H9 (cell line): Measurements from ENCODE around the gene PPP1R1B. TPM values are rescaled to one million over a fixed set of nuclear protein-coding genes. Genes with fewer than 3 reads are reported as not detected.

Experiments used
- DNase-seq: peaks from one replicate; pipeline ENCODE4 v3.0.0-alpha.2; 2017
- H2AFZ ChIP-seq: one replicate; pipeline ENCODE4 v1.6.1; 2013; ENCODE audit warnings: mild to moderate bottlenecking, low read length, control low read depth, moderate library complexity
- H2AK5ac ChIP-seq: 2 replicates; pipeline ENCODE4 v1.6.1; 2013; ENCODE audit warnings: low read length, control low read depth, mixed read lengths; ENCODE audit not compliant: insufficient read length
- H2BK120ac ChIP-seq: one replicate; pipeline ENCODE4 v1.6.1; 2013; ENCODE audit warnings: low read depth, mild to moderate bottlenecking, low read length, control low read depth, inconsistent platforms; ENCODE audit not compliant: poor library complexity, severe bottlenecking
- H2BK12ac ChIP-seq: 2 replicates; pipeline ENCODE4 v1.6.1; 2013; ENCODE audit warnings: low read length, control low read depth, mixed read lengths, low read depth; ENCODE audit not compliant: insufficient read length
- H2BK15ac ChIP-seq: 2 replicates; pipeline ENCODE4 v1.6.1; 2013; ENCODE audit warnings: low read depth, low read length, control low read depth
- H2BK20ac ChIP-seq: one replicate; pipeline ENCODE4 v1.6.1; 2013; ENCODE audit warnings: low read depth, mild to moderate bottlenecking, low read length, control low read depth, inconsistent platforms; ENCODE audit not compliant: poor library complexity, severe bottlenecking
- H2BK5ac ChIP-seq: 2 replicates; pipeline ENCODE4 v1.6.1; 2013; ENCODE audit warnings: low read length, control low read depth, mixed read lengths; ENCODE audit not compliant: insufficient read length
- H3K14ac ChIP-seq: 2 replicates; pipeline ENCODE4 v1.6.1; 2013; ENCODE audit warnings: low read length, control low read depth; ENCODE audit not compliant: insufficient read depth
- H3K18ac ChIP-seq: 2 replicates; pipeline ENCODE4 v1.6.1; 2013; ENCODE audit warnings: low read depth, mild to moderate bottlenecking, mixed read lengths, low read length, control low read depth; ENCODE audit not compliant: insufficient read length
- H3K23ac ChIP-seq: 2 replicates; pipeline ENCODE4 v1.6.1; 2013; ENCODE audit warnings: low read length, control low read depth, mixed read lengths, low read depth; ENCODE audit not compliant: insufficient read length
- H3K23me2 ChIP-seq: 2 replicates; pipeline ENCODE4 v1.6.1; 2013; ENCODE audit warnings: low read depth, mild to moderate bottlenecking, mixed read lengths, low read length, control low read depth; ENCODE audit not compliant: insufficient read length, poor library complexity, severe bottlenecking
- H3K27ac ChIP-seq: 2 replicates; pipeline ENCODE4 v1.5.1; 2013; ENCODE audit warnings: low read length, control low read depth, mixed read lengths, low read depth; ENCODE audit not compliant: insufficient read length
- H3K27me3 ChIP-seq: 2 replicates; pipeline ENCODE4 v1.6.1; 2013; ENCODE audit warnings: low read length, control low read depth, inconsistent platforms; ENCODE audit not compliant: insufficient read depth
- H3K4ac ChIP-seq: 2 replicates; pipeline ENCODE4 v1.6.1; 2013; ENCODE audit warnings: low read depth, mild to moderate bottlenecking, control low read depth, inconsistent platforms, low read length, moderate library complexity
- H3K4me1 ChIP-seq: 2 replicates; pipeline ENCODE4 v1.6.1; 2013; ENCODE audit warnings: low read length, control low read depth, inconsistent platforms; ENCODE audit not compliant: insufficient read depth
- H3K4me2 ChIP-seq: 2 replicates; pipeline ENCODE4 v1.6.1; 2013; ENCODE audit warnings: low read length, control low read depth, mixed read lengths; ENCODE audit not compliant: insufficient read length, insufficient read depth
- H3K56ac ChIP-seq: 2 replicates; pipeline ENCODE4 v1.6.1; 2013; ENCODE audit warnings: low read depth, mild to moderate bottlenecking, mixed read lengths, low read length, control low read depth; ENCODE audit not compliant: insufficient read length
- H3K79me1 ChIP-seq: 2 replicates; pipeline ENCODE4 v1.6.1; 2013; ENCODE audit warnings: low read depth, mild to moderate bottlenecking, moderate library complexity, low read length, control low read depth, inconsistent platforms; ENCODE audit not compliant: insufficient read depth, poor library complexity, severe bottlenecking
- H3K79me2 ChIP-seq: 2 replicates; pipeline ENCODE4 v1.6.1; 2013; ENCODE audit warnings: low read length, control low read depth, inconsistent platforms; ENCODE audit not compliant: insufficient read depth
- H3K9ac ChIP-seq: 2 replicates; pipeline ENCODE4 v1.6.1; 2013; ENCODE audit warnings: low read length, control low read depth, mixed read lengths; ENCODE audit not compliant: insufficient read length; ENCODE audit errors: extremely low read depth
- H3K9me3 ChIP-seq: one replicate; pipeline ENCODE4 v1.6.1; 2013; ENCODE audit warnings: low read depth, low read length, inconsistent platforms; ENCODE audit not compliant: control insufficient read depth
- H3T11ph ChIP-seq: one replicate; pipeline ENCODE4 v1.6.1; 2013; ENCODE audit warnings: mild to moderate bottlenecking, low read length, control low read depth, inconsistent platforms
- H4K20me1 ChIP-seq: one replicate; pipeline ENCODE4 v1.6.1; 2013; ENCODE audit not compliant: control insufficient read depth, insufficient read length, insufficient read depth
- H4K5ac ChIP-seq: 2 replicates; pipeline ENCODE4 v1.6.1; 2013; ENCODE audit warnings: low read depth, mild to moderate bottlenecking, mixed read lengths, low read length, control low read depth; ENCODE audit not compliant: insufficient read length
- H4K8ac ChIP-seq: replicated peaks from 2 replicates; pipeline ENCODE4 v1.6.1; 2013; ENCODE audit warnings: low read length, control low read depth, mixed read lengths, low read depth; ENCODE audit not compliant: insufficient read length
- H4K91ac ChIP-seq: 2 replicates; pipeline ENCODE4 v1.6.1; 2013; ENCODE audit warnings: low read depth, mild to moderate bottlenecking, moderate library complexity, mixed read lengths, low read length, control low read depth; ENCODE audit not compliant: insufficient read length
- H3K27ac Mint-ChIP-seq, 3 experiments: 2 replicates in 2 of 3; 3 replicates in 1 of 3; pipeline ENCODE4 v1.8.0; 2020 to 2021; ENCODE audit warnings: mixed read lengths in 3 of 3, mild to moderate bottlenecking in 1 of 3, moderate library complexity in 1 of 3
- H3K27me3 Mint-ChIP-seq: 2 replicates; pipeline ENCODE4 v1.8.0; 2021; ENCODE audit warnings: low read depth, mild to moderate bottlenecking, moderate library complexity, mixed read lengths
- H3K36me3 Mint-ChIP-seq, 3 experiments: 2 replicates in 2 of 3; 3 replicates in 1 of 3; pipeline ENCODE4 v1.8.0; 2020 to 2021; ENCODE audit warnings: low read depth in 3 of 3, mixed read lengths in 3 of 3; ENCODE audit not compliant: insufficient read depth in 1 of 3
- H3K4me1 Mint-ChIP-seq, 2 experiments: 2 replicates each; pipeline ENCODE4 v1.8.0; 2020; ENCODE audit warnings: mixed read lengths in 2 of 2
- H3K4me3 Mint-ChIP-seq, 2 experiments: 2 replicates in 1 of 2; 3 replicates in 1 of 2; pipeline ENCODE4 v1.8.0; 2020 to 2021; ENCODE audit warnings: mild to moderate bottlenecking in 2 of 2, mixed read lengths in 2 of 2, moderate library complexity in 1 of 2
- H3K9me3 Mint-ChIP-seq, 2 experiments: 2 replicates in 1 of 2; 3 replicates in 1 of 2; pipeline ENCODE4 v1.8.0; 2020; ENCODE audit warnings: mild to moderate bottlenecking in 2 of 2, mixed read lengths in 2 of 2, moderate library complexity in 1 of 2
- WGBS: extraction: QIAGEN DNeasy Blood & Tissue Kit; methylation state at CpG from one replicate; pipeline ENCODE4 v1.1.7; 2013; ENCODE audit warnings: missing lambda C conversion rate, low lambda C conversion rate, mixed read lengths; ENCODE audit not compliant: insufficient read length; ENCODE audit errors: extremely low coverage; 5-methylcytosine and 5-hydroxymethylcytosine counted together
- total RNA-seq: library from RNA; stranded (reverse); gene quantifications from 2 replicates; pipeline ENCODE4 v1.2.1, GENCODE V29; 2021
- TF ChIP-seq, protein P1 (sequence below): fragments of 200-600 bp; sonication (generic); conservative IDR thresholded peaks from 3 replicates; pipeline ENCODE4 v1.8.0; 2021; ENCODE audit warnings: antibody characterized with exemption, mild to moderate bottlenecking

PPP1R1B gene
- total RNA-seq, 1 experiment from 2014 or later, result 15.5 TPM

DNA sequence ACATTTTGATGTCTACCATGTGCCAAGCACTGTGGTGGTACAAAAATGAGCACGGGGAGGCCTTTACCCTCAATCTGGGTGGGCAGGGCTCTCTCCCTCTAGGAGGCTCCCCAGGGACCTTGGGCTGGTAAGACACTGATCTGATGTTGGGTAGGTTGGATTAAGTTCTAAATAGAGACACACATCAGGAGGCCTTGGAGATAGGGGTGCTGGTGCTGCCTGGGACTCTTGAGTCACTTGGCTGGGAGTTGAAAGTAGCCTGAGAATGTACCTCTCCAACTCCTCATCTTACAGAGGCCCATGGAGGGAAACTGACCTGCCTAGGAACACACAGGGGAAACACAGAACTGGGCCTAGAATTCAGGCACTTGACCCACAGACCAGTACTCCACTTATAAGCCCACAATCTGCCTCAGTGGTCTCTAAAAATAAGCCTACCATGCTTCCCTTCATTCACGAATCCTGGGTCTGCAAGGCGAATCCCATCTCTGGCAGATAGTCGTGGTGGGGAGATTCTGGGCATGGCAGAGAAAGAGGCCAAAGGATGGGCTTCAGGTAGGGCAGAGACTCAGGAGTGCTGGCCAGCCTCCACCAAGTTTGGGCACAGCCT lies 17.2 kb upstream of the PPP1R1B start:
- Histone ChIP-seq H3K4ac (no peak overlapping the region), H3K4me2 (no peak overlapping the region), H3K79me1 (no peaks in the 10 kb centered on the region), H3K79me2 (no peaks in the 10 kb centered on the region), H4K5ac (no peak overlapping the region), H2BK5ac (no peak overlapping the region), H3K23me2 (peaks cover 15% of the 10 kb centered on the region), H4K20me1 (no peaks in the 10 kb centered on the region), H4K91ac (no peak overlapping the region), H3T11ph (no peak overlapping the region), H3K27ac (no peak overlapping the region), H2AFZ (no peak overlapping the region), H2AK5ac (no peak overlapping the region), H3K18ac (no peak overlapping the region), H3K9ac (no peak overlapping the region), H3K4me1 (no peaks in the 10 kb centered on the region; the same call in 1 of the 2 replicates), H2BK20ac (no peak overlapping the region), H3K23ac (no peak overlapping the region), H2BK120ac (no peak overlapping the region), H2BK12ac (no peak overlapping the region), H3K9me3 (no peaks in the 10 kb centered on the region), H2BK15ac (no peak overlapping the region), H3K56ac (no peak overlapping the region), H3K14ac (no peak overlapping the region), H3K27me3 (peaks cover 52% of the 10 kb centered on the region), H4K8ac (no peak overlapping the region)
- Mint-ChIP-seq H3K9me3 (no peaks in the 10 kb centered on the region), H3K4me1 (peaks cover 12 to 31% of the 10 kb centered on the region in 2 experiments), H3K27ac (peak overlapping the region in 1 of 3 experiments; percentile 40; a peak in 1 of 7 replicates), H3K4me3 (no peak overlapping the region; a peak in 1 of 5 replicates), H3K36me3 (no peaks in the 10 kb centered on the region), H3K27me3 (peaks cover 99% of the 10 kb centered on the region)
- TF ChIP-seq, protein P1, sequence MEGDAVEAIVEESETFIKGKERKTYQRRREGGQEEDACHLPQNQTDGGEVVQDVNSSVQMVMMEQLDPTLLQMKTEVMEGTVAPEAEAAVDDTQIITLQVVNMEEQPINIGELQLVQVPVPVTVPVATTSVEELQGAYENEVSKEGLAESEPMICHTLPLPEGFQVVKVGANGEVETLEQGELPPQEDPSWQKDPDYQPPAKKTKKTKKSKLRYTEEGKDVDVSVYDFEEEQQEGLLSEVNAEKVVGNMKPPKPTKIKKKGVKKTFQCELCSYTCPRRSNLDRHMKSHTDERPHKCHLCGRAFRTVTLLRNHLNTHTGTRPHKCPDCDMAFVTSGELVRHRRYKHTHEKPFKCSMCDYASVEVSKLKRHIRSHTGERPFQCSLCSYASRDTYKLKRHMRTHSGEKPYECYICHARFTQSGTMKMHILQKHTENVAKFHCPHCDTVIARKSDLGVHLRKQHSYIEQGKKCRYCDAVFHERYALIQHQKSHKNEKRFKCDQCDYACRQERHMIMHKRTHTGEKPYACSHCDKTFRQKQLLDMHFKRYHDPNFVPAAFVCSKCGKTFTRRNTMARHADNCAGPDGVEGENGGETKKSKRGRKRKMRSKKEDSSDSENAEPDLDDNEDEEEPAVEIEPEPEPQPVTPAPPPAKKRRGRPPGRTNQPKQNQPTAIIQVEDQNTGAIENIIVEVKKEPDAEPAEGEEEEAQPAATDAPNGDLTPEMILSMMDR, result no peak
- no peak for DNase-seq
- WGBS, result no CpG with 5 or more reads among the region's 4 CpGs
